Activated effector memory CD4-positive, alpha-beta T cell treated with Interleukin-2 at 50 U/mL for 16 hours (primary cell): ENCODE results near the gene TEKTIP1.
"Not testable (repeated sequence)": the region's sequence is repeated elsewhere in the genome, so short reads cannot be mapped to it uniquely, and the experiment has no call there.

Experiments
- DNase-seq: peaks from one replicate; pipeline ENCODE4 v3.0.0-alpha.2; 2020

Gene TEKTIP1

GRCh38 chr19:3563709-3564524 is 24.9 kb downstream of the TEKTIP1 start:
- no peak for DNase-seq

GRCh38 chr19:3565139-3565538 is 26.2 kb downstream of the TEKTIP1 start:
- DNase-seq = no peak

- not testable (repeated sequence) for DNase-seq
Observed at GRCh38 chr19:3570042-3570441, 31.1 kb downstream of the TEKTIP1 start.

- DNase-seq = no peak
Observed at GRCh38 chr19:3570606-3571011, 31.6 kb downstream of the TEKTIP1 start.

- peak; percentile 99 for DNase-seq
Observed at GRCh38 chr19:3572132-3572854, 33.3 kb downstream of the TEKTIP1 start.

GRCh38 chr19:3572855-3573161 is 33.8 kb downstream of the TEKTIP1 start, which contains the start of gene HMG20B:
Gene HMG20B, plus strand, starts transcription at chr19:3572944. Its CDS starts 366 bp downstream, at chr19:3573310.
- no peak for DNase-seq

GRCh38 chr19:3573162-3573857 is 34.3 kb downstream of the TEKTIP1 start:
- no peak for DNase-seq

- DNase-seq = peak; percentile 58
Observed at GRCh38 chr19:3573858-3574637, 35.1 kb downstream of the TEKTIP1 start.

- DNase-seq = no peak
Observed at GRCh38 chr19:3575260-3575741, 36.3 kb downstream of the TEKTIP1 start.

- DNase-seq = no peak
Observed at GRCh38 chr19:3575949-3576673, 37.1 kb downstream of the TEKTIP1 start.

GRCh38 chr19:3576696-3577443 is 37.9 kb downstream of the TEKTIP1 start:
- no peak for DNase-seq

- no peak for DNase-seq
Observed at GRCh38 chr19:3577723-3578344, 38.9 kb downstream of the TEKTIP1 start.

GRCh38 chr19:3578390-3578789 is 39.4 kb downstream of the TEKTIP1 start:
- DNase-seq = no peak

- no peak for DNase-seq
Observed at GRCh38 chr19:3580156-3580934, 41.4 kb downstream of the TEKTIP1 start.

- not testable (repeated sequence) for DNase-seq
Observed at GRCh38 chr19:3581792-3582191, 42.8 kb downstream of the TEKTIP1 start.

- not testable (repeated sequence) for DNase-seq
Observed at GRCh38 chr19:3584036-3584802, 45.2 kb downstream of the TEKTIP1 start.

GRCh38 chr19:3585301-3586126 is 46.5 kb downstream of the TEKTIP1 start, which contains the start of gene GIPC3:
Gene GIPC3, plus strand, starts transcription at chr19:3585478. Its CDS starts 120 bp downstream, at chr19:3585598.
- DNase-seq = no peak

- no peak for DNase-seq
Observed at GRCh38 chr19:3586127-3586626, 47.2 kb downstream of the TEKTIP1 start.
